Measurements from ENCODE around the gene GPR55.

The GPR55 gene

GRCh38 chr2:230903231-230904150, 21.6 kb downstream of the GPR55 start:
- DNase-seq = no peak
- in situ Hi-C loops (cut with HindIII; ENCODE audit: low pct_ligation_motif_present, low sequenced_read_pairs) = no loop called here
- no peaks in the 10 kb centered on the region for H3K36me3 ChIP-seq (replicated peaks)
- TF ChIP-seq, protein P1, sequence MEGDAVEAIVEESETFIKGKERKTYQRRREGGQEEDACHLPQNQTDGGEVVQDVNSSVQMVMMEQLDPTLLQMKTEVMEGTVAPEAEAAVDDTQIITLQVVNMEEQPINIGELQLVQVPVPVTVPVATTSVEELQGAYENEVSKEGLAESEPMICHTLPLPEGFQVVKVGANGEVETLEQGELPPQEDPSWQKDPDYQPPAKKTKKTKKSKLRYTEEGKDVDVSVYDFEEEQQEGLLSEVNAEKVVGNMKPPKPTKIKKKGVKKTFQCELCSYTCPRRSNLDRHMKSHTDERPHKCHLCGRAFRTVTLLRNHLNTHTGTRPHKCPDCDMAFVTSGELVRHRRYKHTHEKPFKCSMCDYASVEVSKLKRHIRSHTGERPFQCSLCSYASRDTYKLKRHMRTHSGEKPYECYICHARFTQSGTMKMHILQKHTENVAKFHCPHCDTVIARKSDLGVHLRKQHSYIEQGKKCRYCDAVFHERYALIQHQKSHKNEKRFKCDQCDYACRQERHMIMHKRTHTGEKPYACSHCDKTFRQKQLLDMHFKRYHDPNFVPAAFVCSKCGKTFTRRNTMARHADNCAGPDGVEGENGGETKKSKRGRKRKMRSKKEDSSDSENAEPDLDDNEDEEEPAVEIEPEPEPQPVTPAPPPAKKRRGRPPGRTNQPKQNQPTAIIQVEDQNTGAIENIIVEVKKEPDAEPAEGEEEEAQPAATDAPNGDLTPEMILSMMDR (IDR thresholded peaks at IDR 0.05; ENCODE audit: low read depth, low read length, missing control alignments) = no peak
- H3K27me3 ChIP-seq (replicated peaks) = peaks cover 8% of the 10 kb centered on the region
- no peak overlapping the region for H3K27ac ChIP-seq
- no peak overlapping the region for H3K4me3 ChIP-seq (ENCODE audit: low read depth, low read length)

GRCh38 chr2:230902180-230902899, 22.7 kb downstream of the GPR55 start:
- TF ChIP-seq, protein P1 (IDR thresholded peaks at IDR 0.05; ENCODE audit: low read depth, low read length, missing control alignments) = peak; percentile 96
- peaks cover 8% of the 10 kb centered on the region for H3K27me3 ChIP-seq (replicated peaks)

GRCh38 chr2:230901006-230901405, 24.0 kb downstream of the GPR55 start:
- H3K36me3 ChIP-seq (replicated peaks) = no peaks in the 10 kb centered on the region
- H3K27ac ChIP-seq = no peak overlapping the region
- DNase-seq = no peak
- in situ Hi-C loops (cut with HindIII; ENCODE audit: low pct_ligation_motif_present, low sequenced_read_pairs) = no loop called here
- no peak overlapping the region for H3K4me3 ChIP-seq (ENCODE audit: low read depth, low read length)
- TF ChIP-seq, protein P1 (IDR thresholded peaks at IDR 0.05; ENCODE audit: low read depth, low read length, missing control alignments) = no peak
- H3K27me3 ChIP-seq (replicated peaks) = peaks cover 8% of the 10 kb centered on the region

More at GRCh38 chr2:230902180-230902899, 22.7 kb downstream of the GPR55 start:
- DNase-seq = peak; percentile 49
- Histone ChIP-seq H3K27ac (no peak overlapping the region), H3K36me3 (replicated peaks) (no peaks in the 10 kb centered on the region), H3K4me3 (ENCODE audit: low read depth, low read length) (no peak overlapping the region)
- in situ Hi-C loops (cut with HindIII; ENCODE audit: low pct_ligation_motif_present, low sequenced_read_pairs) = no loop called here

- peaks cover 8% of the 10 kb centered on the region for H3K27me3 ChIP-seq (replicated peaks)
Observed at GRCh38 chr2:230900336-230900995, 24.6 kb downstream of the GPR55 start.

GRCh38 chr2:230899786-230900185, 25.3 kb downstream of the GPR55 start:
- in situ Hi-C loops (cut with HindIII; ENCODE audit: low pct_ligation_motif_present, low sequenced_read_pairs) = no loop called here
- no peak for DNase-seq
- TF ChIP-seq, protein P1 (IDR thresholded peaks at IDR 0.05; ENCODE audit: low read depth, low read length, missing control alignments) = no peak
- Histone ChIP-seq H3K27ac (no peak overlapping the region), H3K4me3 (ENCODE audit: low read depth, low read length) (no peak overlapping the region), H3K27me3 (replicated peaks) (peaks cover 8% of the 10 kb centered on the region), H3K36me3 (replicated peaks) (no peaks in the 10 kb centered on the region)

More at GRCh38 chr2:230900336-230900995, 24.6 kb downstream of the GPR55 start:
- TF ChIP-seq, protein P1 (IDR thresholded peaks at IDR 0.05; ENCODE audit: low read depth, low read length, missing control alignments) = no peak
- in situ Hi-C loops (cut with HindIII; ENCODE audit: low pct_ligation_motif_present, low sequenced_read_pairs) = no loop called here
- Histone ChIP-seq H3K4me3 (ENCODE audit: low read depth, low read length) (no peak overlapping the region), H3K36me3 (replicated peaks) (no peaks in the 10 kb centered on the region), H3K27ac (no peak overlapping the region)
- DNase-seq = no peak

All from brain microvascular endothelial cell (primary cell).